Gastroesophageal sphincter (tissue), 4 donors: ENCODE data around the gene NCF4. TPM values are rescaled to one million over a fixed set of nuclear protein-coding genes. Genes with fewer than 3 reads are reported as not detected.

Source experiments
- ATAC-seq: fragments of 150-250 bp; one replicate; pipeline ENCODE4 v1.9.1; 2016; ENCODE audit warnings: mild to moderate bottlenecking, moderate library complexity
- H3K27ac ChIP-seq, 4 donors: fragments of 200-600 bp; sonication (generic) in 3 of 4; 1 replicate in 3 of 4; 2 replicates in 1 of 4; pipeline ENCODE4 v1.5.1; 2016 to 2019
- H3K27me3 ChIP-seq: fragments of 200-600 bp; sonication (generic); one replicate; pipeline ENCODE4 v1.5.1; 2019
- H3K36me3 ChIP-seq, 2 donors: fragments of 200-600 bp; sonication (generic); one replicate each; pipeline ENCODE4 v1.5.1; 2019; ENCODE audit warnings: control low read depth in 1 of 2
- H3K4me1 ChIP-seq, 3 donors: fragments of 200-600 bp; sonication (generic); 1 replicate in 2 of 3; 2 replicates in 1 of 3; pipeline ENCODE4 v1.5.1; 2016 to 2019; ENCODE audit warnings: control low read depth in 2 of 3
- H3K4me3 ChIP-seq, 2 donors: fragments of 200-600 bp; sonication (generic); one replicate each; pipeline ENCODE4 v1.5.1; 2019; ENCODE audit warnings: mild to moderate bottlenecking in 1 of 2, moderate library complexity in 1 of 2
- H3K9me3 ChIP-seq, 3 donors: fragments of 200-600 bp; sonication (generic); one replicate each; pipeline ENCODE4 v1.5.1; 2017 to 2019; ENCODE audit warnings: control low read depth in 2 of 3
- EP300 ChIP-seq: sonication (generic); formaldehyde crosslinking; IDR thresholded peaks from one replicate; pipeline ENCODE4 v1.6.1; 2017; ENCODE audit warnings: antibody characterized with exemption, mild to moderate bottlenecking
- POLR2A ChIP-seq, 2 donors: fragments of 450-650 bp; IDR thresholded peaks; one replicate each; pipeline ENCODE4 v1.6.1; 2017; ENCODE audit warnings: antibody characterized with exemption in 2 of 2, mild to moderate bottlenecking in 2 of 2, moderate library complexity in 1 of 2
- POLR2AphosphoS5 ChIP-seq: sonication (generic); formaldehyde crosslinking; IDR thresholded peaks from one replicate; pipeline ENCODE4 v1.6.1; 2017; ENCODE audit warnings: antibody characterized with exemption
- WGBS, 2 donors: methylation state at CpG; one replicate each; pipeline ENCODE4 v1.1.5; 2018; ENCODE audit warnings: low coverage in 1 of 2; 5-methylcytosine and 5-hydroxymethylcytosine counted together
- total RNA-seq, 4 donors: library from RNA; depleted of rRNA; stranded (reverse); fragments of >200 nt; gene quantifications; one replicate each; pipeline ENCODE4 v1.1.0, GENCODE V29; 2016
- TF ChIP-seq, protein P1 (sequence below), 4 experiments: fragments of 200-600 bp in 2 of 4; fragments of 450-650 bp in 2 of 4; sonication (generic) in 1 of 4; IDR thresholded peaks; one replicate each; pipeline ENCODE4 v1.5.1; 2017 to 2019; ENCODE audit warnings: antibody characterized with exemption in 4 of 4, mild to moderate bottlenecking in 2 of 4, moderate library complexity in 2 of 4

Gene NCF4
- total RNA-seq, 4 donors from 2014 or later = 5.4 to 20.5 (median 10.6) TPM

DNA sequence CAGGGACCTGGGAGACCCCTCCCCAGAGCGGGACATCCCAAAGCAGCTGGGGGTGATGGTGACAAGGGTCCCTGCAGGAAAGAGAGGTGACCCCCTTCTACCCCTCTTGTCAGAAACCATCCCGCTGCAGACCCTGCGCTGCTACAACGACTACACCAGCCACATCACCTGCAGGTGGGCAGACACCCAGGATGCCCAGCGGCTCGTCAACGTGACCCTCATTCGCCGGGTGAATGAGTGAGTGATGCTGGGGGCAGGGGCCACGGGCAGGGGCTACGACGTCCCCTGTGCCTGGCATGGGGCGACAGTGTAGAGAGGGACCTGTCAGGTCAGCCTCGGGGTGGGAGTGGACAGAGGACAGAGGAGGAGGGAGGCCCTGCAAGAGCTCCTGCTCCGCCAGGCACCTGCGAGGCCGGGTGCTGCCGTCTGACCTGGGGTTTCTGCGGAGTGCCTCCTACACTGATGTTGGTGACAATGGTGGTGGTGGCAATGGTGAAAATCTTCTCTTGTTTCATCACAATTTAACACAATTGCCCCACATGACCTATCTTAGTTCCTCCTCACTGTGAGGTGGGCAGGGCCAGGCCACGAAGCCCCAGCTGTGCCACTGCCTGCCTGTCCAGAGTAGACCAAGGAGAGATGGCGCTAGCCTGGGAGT lies 62.5 kb downstream of the NCF4 start:
- Histone ChIP-seq H3K27me3 (peaks cover 85% of the 10 kb centered on the region), H3K27ac (no peak overlapping the region), H3K4me3 (no peak overlapping the region), H3K36me3 (no peaks in the 10 kb centered on the region), H3K9me3 (peaks cover 0 to 8% (median 0%) of the 10 kb centered on the region in 3 donors), H3K4me1 (peaks cover 0 to 11% (median 0%) of the 10 kb centered on the region in 3 donors)
- TF ChIP-seq EP300 (no peak), POLR2A (IDR thresholded peaks at IDR 0.05) (no peak), POLR2AphosphoS5 (no peak)
- TF ChIP-seq, protein P1, sequence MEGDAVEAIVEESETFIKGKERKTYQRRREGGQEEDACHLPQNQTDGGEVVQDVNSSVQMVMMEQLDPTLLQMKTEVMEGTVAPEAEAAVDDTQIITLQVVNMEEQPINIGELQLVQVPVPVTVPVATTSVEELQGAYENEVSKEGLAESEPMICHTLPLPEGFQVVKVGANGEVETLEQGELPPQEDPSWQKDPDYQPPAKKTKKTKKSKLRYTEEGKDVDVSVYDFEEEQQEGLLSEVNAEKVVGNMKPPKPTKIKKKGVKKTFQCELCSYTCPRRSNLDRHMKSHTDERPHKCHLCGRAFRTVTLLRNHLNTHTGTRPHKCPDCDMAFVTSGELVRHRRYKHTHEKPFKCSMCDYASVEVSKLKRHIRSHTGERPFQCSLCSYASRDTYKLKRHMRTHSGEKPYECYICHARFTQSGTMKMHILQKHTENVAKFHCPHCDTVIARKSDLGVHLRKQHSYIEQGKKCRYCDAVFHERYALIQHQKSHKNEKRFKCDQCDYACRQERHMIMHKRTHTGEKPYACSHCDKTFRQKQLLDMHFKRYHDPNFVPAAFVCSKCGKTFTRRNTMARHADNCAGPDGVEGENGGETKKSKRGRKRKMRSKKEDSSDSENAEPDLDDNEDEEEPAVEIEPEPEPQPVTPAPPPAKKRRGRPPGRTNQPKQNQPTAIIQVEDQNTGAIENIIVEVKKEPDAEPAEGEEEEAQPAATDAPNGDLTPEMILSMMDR (IDR thresholded peaks at IDR 0.05) = no peak
- no peak for ATAC-seq
- WGBS, 2 donors = 73% methylated on average over 3 of the region's 21 CpGs; no CpG with 5 or more reads in 1 of the 2 donors

DNA sequence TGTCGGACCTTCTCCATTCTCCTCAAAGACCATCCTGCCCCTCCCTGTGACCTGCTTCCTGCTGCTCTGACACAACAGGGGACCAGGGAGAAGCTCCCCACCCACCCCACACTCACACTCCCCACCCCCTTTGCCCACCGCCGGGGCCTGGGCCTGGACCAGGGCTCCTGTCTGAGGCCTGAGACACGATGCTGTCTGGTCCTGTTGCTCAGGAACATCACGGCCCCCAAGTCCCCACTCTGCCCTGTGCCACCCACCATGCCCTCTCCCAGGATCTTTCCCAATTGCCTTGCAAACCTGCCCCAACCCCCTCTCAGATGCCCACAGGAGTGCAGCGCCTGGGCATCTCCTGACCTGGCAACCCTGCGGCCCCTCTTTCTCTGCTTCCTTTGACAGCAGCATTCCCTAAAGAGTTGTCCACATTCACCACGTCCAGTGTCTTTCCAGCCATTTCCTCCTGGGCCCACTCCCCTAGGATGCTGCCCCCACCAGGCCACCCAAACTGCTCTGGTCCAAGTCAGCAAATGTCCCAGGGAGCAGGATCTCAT lies 63.4 kb downstream of the NCF4 start:
- Histone ChIP-seq H3K9me3 (peaks cover 0 to under 1% (median 0%) of the 10 kb centered on the region in 3 donors), H3K27me3 (peaks cover 85% of the 10 kb centered on the region), H3K4me3 (no peak overlapping the region), H3K4me1 (peaks cover 0 to 11% (median 0%) of the 10 kb centered on the region in 3 donors), H3K27ac (no peak overlapping the region), H3K36me3 (no peaks in the 10 kb centered on the region)
- no peak for TF ChIP-seq EP300
- TF ChIP-seq POLR2A (IDR thresholded peaks at IDR 0.05) = no peak
- TF ChIP-seq, protein P1 (IDR thresholded peaks at IDR 0.05) = no peak
- TF ChIP-seq POLR2AphosphoS5 = no peak
- WGBS, 2 donors = 82% methylated on average over 3 of the region's 8 CpGs; no CpG with 5 or more reads in 1 of the 2 donors
- no peak for ATAC-seq

DNA sequence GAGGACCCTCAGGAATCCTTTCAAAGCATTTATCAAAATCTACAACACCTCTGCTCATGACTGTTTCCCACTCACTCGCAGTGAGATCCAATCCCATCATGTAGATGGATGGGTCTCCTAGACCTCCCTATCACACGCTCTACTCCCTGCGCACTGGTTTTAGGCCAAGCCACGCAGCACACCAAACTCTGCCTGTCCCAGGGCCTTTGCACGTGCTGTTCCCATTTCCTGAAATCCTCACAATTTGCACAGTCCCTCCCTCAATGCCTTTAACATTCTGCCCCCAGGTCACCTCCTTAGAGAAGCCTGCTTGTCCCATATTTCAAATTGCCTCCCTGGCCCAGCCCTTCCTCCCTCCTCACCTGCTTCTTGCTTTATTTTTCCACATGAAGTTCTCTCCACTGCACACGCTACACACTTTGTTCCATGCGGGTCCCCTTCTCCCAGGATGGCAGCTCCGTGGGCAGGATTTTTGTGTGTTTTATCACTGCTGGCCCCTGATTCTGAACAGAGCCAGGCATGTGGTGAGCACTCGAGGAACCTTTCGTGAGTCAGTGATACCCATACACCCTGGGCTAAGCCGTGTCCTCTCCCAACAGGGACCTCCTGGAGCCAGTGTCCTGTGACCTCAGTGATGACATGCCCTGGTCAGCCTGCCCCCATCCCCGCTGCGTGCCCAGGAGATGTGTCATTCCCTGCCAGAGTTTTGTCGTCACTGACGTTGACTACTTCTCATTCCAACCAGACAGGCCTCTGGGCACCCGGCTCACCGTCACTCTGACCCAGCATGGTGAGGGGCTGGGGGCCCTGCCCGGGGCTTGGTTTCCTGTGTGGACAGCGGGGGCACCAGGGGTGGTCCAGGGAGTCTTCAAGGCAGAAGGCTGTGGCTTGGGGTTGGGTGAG lies 64.8 kb downstream of the NCF4 start:
- no peaks in the 10 kb centered on the region for H3K9me3 ChIP-seq
- peaks cover 84% of the 10 kb centered on the region for H3K27me3 ChIP-seq
- H3K36me3 ChIP-seq = no peaks in the 10 kb centered on the region
- peaks cover 0 to 11% (median 0%) of the 10 kb centered on the region in 3 donors for H3K4me1 ChIP-seq
- no peak overlapping the region for H3K27ac ChIP-seq
- ATAC-seq = no peak
- 82 to 87% methylated on average over 6 to 11 of the region's 19 CpGs for WGBS, 2 donors
- H3K4me3 ChIP-seq = no peak overlapping the region
- TF ChIP-seq POLR2A (IDR thresholded peaks at IDR 0.05) (no peak), POLR2AphosphoS5 (no peak), EP300 (no peak)
- TF ChIP-seq, protein P1 (IDR thresholded peaks at IDR 0.05) = no peak

DNA sequence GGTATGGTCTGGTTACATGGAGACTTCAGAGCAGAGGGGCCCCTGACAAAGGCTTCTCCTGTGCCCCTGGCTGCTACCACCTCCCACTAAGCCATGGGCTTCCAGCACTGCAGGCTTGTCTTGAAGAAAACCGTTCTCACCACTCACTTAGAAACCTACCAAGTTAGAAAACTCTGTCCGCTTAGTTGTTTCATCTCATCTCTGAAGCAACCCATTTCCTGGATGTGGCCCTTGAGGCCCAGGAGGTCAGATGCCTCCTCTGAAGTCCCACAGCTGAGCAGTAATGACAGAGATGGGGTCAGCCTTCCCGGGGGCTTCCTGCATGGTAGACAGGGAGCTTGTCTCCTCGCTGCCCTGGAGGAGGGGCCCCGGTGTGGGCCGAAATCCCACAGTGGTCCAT lies 65.5 kb downstream of the NCF4 start:
- WGBS, 2 donors = 80 to 92% methylated on average over 2 to 6 of the region's 6 CpGs
- ATAC-seq = no peak
- Histone ChIP-seq H3K27me3 (peaks cover 83% of the 10 kb centered on the region), H3K4me1 (peaks cover 0 to 11% (median 0%) of the 10 kb centered on the region in 3 donors), H3K9me3 (no peaks in the 10 kb centered on the region), H3K4me3 (no peak overlapping the region), H3K36me3 (no peaks in the 10 kb centered on the region), H3K27ac (no peak overlapping the region)
- TF ChIP-seq POLR2AphosphoS5 (no peak), EP300 (no peak), POLR2A (IDR thresholded peaks at IDR 0.05) (no peak)
- TF ChIP-seq, protein P1 (IDR thresholded peaks at IDR 0.05) = no peak
